NT2/D1 (cell line): ENCODE measurements around the gene GDPD4.

ENCODE experiments used
- DNase-seq: peaks from one replicate; pipeline ENCODE4 v3.0.0-alpha.2; 2011; ENCODE audit warnings: low read depth, low spot score
- H3K27me3 ChIP-seq: 2 replicates; pipeline ENCODE4 v1.6.0; 2011; ENCODE audit warnings: mild to moderate bottlenecking; ENCODE audit not compliant: insufficient read length, insufficient read depth
- H3K36me3 ChIP-seq: 2 replicates; pipeline ENCODE4 v1.6.1; 2011; ENCODE audit warnings: mild to moderate bottlenecking, low read length, mixed read lengths; ENCODE audit not compliant: insufficient read depth, insufficient read length
- H3K4me1 ChIP-seq: 2 replicates; pipeline ENCODE4 v1.5.1; 2011; ENCODE audit not compliant: insufficient read depth, insufficient read length
- H3K4me3 ChIP-seq: 2 replicates; pipeline ENCODE4 v1.5.1; 2011; ENCODE audit warnings: low read depth; ENCODE audit not compliant: insufficient read length
- H3K9ac ChIP-seq: 2 replicates; pipeline ENCODE4 v1.6.0; 2011; ENCODE audit warnings: low read depth; ENCODE audit not compliant: insufficient read length
- H3K9me3 ChIP-seq: 2 replicates; pipeline ENCODE4 v1.5.1; 2011; ENCODE audit warnings: mild to moderate bottlenecking, low read length; ENCODE audit not compliant: insufficient read depth
- SUZ12 ChIP-seq: IDR thresholded peaks from 2 replicates; pipeline ENCODE4 v1.6.1; 2011; ENCODE audit not compliant: insufficient read length, insufficient read depth; ENCODE audit errors: extremely low read depth
- YY1 ChIP-seq: IDR thresholded peaks from 2 replicates; pipeline ENCODE4 v1.6.1; 2011; ENCODE audit not compliant: insufficient read length, insufficient read depth
- ZNF274 ChIP-seq: IDR thresholded peaks from 2 replicates; pipeline ENCODE4 v1.6.1; 2011; ENCODE audit warnings: mild to moderate bottlenecking, low read depth, low read length

Gene GDPD4

GRCh38 chr11:77167791-77168190 lies 133.7 kb downstream of the GDPD4 start:
- DNase-seq, result no peak
- H3K4me3 ChIP-seq, result no peak overlapping the region
- H3K9ac ChIP-seq, result no peak overlapping the region
- no peaks in the 10 kb centered on the region for H3K36me3 ChIP-seq
- TF ChIP-seq ZNF274 (no peak), SUZ12 (no peak), YY1 (no peak)
- no peaks in the 10 kb centered on the region for H3K27me3 ChIP-seq
- no peaks in the 10 kb centered on the region for H3K9me3 ChIP-seq
- H3K4me1 ChIP-seq, result peaks cover 25% of the 10 kb centered on the region

GRCh38 chr11:77167111-77167626 lies 134.3 kb downstream of the GDPD4 start:
- no peaks in the 10 kb centered on the region for H3K9me3 ChIP-seq
- no peak for DNase-seq
- H3K36me3 ChIP-seq, result no peaks in the 10 kb centered on the region
- H3K4me3 ChIP-seq, result no peak overlapping the region
- TF ChIP-seq ZNF274 (no peak), SUZ12 (no peak), YY1 (no peak)
- H3K9ac ChIP-seq, result no peak overlapping the region
- peaks cover 19% of the 10 kb centered on the region for H3K4me1 ChIP-seq
- H3K27me3 ChIP-seq, result no peaks in the 10 kb centered on the region
